Aorta (tissue), 5 donors: Measurements from ENCODE around the gene SPART. TPM values are rescaled to one million over a fixed set of nuclear protein-coding genes. Genes with fewer than 3 reads are reported as not detected.

Experiments
- ATAC-seq: fragments of 200-7000 bp; cut with Tn5 transposase; one replicate; pipeline ENCODE4 v1.9.1; 2022; ENCODE audit warnings: moderate library complexity; ENCODE audit not compliant: low FRiP score
- DNase-seq, 2 donors: peaks; one replicate each; pipeline ENCODE4 v3.0.0-alpha.2; 2020
- H3K27ac ChIP-seq, 2 donors: one replicate each; pipeline ENCODE4 v1.5.1; 2013; ENCODE audit warnings: low read length in 2 of 2, mild to moderate bottlenecking in 2 of 2, moderate library complexity in 2 of 2, control low read depth in 1 of 2, inconsistent platforms in 1 of 2, low read depth in 1 of 2
- H3K27me3 ChIP-seq, 2 donors: one replicate each; pipeline ENCODE4 v1.6.1; 2013; ENCODE audit warnings: control low read depth in 1 of 2, low read length in 1 of 2, mild to moderate bottlenecking in 1 of 2, moderate library complexity in 1 of 2; ENCODE audit not compliant: insufficient read depth in 2 of 2, control insufficient read depth in 1 of 2
- H3K36me3 ChIP-seq, 2 donors: one replicate each; pipeline ENCODE4 v1.6.1; 2013; ENCODE audit warnings: control low read depth in 1 of 2, low read length in 1 of 2, mild to moderate bottlenecking in 1 of 2; ENCODE audit not compliant: insufficient read depth in 2 of 2, control insufficient read depth in 1 of 2
- H3K4me1 ChIP-seq, 2 donors: one replicate each; pipeline ENCODE4 v1.6.1; 2013; ENCODE audit warnings: low read length in 2 of 2, control low read depth in 1 of 2, mild to moderate bottlenecking in 1 of 2, moderate library complexity in 1 of 2; ENCODE audit not compliant: insufficient read depth in 2 of 2, control insufficient read depth in 1 of 2
- H3K4me3 ChIP-seq, 2 donors: one replicate each; pipeline ENCODE4 v1.5.1; 2013; ENCODE audit warnings: low read length in 2 of 2, control low read depth in 1 of 2, mild to moderate bottlenecking in 1 of 2
- H3K9me3 ChIP-seq: one replicate; pipeline ENCODE4 v1.6.1; 2013; ENCODE audit warnings: mild to moderate bottlenecking, low read length; ENCODE audit not compliant: control insufficient read depth
- WGBS, 2 donors: extraction: QIAGEN DNeasy Blood & Tissue Kit; methylation state at CpG; one replicate each; pipeline ENCODE4 v1.1.7; 2013; 5-methylcytosine and 5-hydroxymethylcytosine counted together
- intact Hi-C, 2 donors: fragments of 100-400 bp; cut with DNase I; formaldehyde crosslinking; loops; one replicate each; pipeline versions ENCODE4 v1.14.2 to v1.15.0; 2022
- polyA plus RNA-seq, 2 donors: library from polyadenylated mRNA; stranded (reverse); fragments of 200-250 nt; gene quantifications; one replicate each; pipeline ENCODE4 v1.2.3, GENCODE V29; 2013
- total RNA-seq, 2 donors: library from RNA; stranded (reverse); fragmentation: NEBNext Ultra II Directional; extraction: Animal tissue kit (Norgen Biotek cat#: 25700); gene quantifications; one replicate each; pipeline ENCODE4 v1.2.1, GENCODE V29; 2021
- donor health status: healthy with polysubstance abuse.
- donor health status: Bipolar disorder and iron deficiency.
- donor health status: DM: no; HTN: no; CAD: no.
- donor health status: DM: no; HTN: no; CAD: no.
- donor health status: DM: yes; HTN: yes; CAD: no.

The SPART gene
- total and polyA plus RNA-seq, 4 donors = 46.6 to 74.7 (median 61.7) TPM

DNA sequence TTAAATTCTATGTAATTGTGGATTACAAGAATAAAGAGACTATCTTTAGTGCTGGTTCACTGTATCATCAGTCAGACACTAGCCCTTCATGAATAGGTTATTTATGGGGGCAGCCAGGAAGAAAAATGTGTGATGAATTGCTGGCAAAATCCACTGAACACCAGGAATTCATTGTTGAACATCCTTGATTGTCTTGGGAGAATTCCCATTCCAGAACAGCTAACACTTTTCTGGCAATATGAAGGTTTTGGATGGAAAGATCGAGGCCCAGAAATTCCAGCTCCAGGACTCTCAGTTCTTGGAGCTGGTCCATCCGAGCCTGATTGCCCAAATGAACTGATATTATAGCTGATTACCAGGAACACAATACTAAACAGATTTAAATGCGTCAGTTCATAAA, 11.5 kb upstream of the SPART start:
- Histone ChIP-seq H3K9me3 (no peaks in the 10 kb centered on the region), H3K4me3 (no peak overlapping the region), H3K27ac (no peak overlapping the region), H3K36me3 (no peaks in the 10 kb centered on the region), H3K4me1 (peaks cover 2 to 4% of the 10 kb centered on the region in 2 donors), H3K27me3 (no peaks in the 10 kb centered on the region)
- intact Hi-C loops = no loop called here
- DNase-seq (no peak), ATAC-seq (peak; percentile 46)
- 3 to 7% methylated on average over 3 of the region's 3 CpGs for WGBS, 2 donors

DNA sequence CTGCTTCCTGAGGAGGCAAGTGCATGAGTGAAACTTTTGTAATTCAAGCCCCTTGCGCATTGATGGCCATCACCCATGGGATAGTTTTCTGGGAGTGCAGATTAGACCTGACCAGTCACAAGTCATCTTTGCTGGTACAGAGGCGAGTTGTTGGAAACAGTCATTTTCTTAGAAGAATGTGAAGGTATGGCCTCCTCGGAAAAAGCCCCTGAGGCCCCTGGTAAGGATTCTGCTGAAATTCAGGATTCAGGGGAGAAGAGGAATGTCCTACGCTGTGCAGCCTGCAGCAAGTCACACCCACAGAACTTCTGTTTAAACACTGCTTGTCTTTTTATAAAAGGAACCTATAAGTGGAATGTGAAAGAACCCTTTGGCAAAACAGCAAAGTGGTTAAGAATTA, 11.0 kb upstream of the SPART start:
- intact Hi-C loops = no loop called here
- Histone ChIP-seq H3K4me1 (peaks cover 2 to 4% of the 10 kb centered on the region in 2 donors), H3K27ac (no peak overlapping the region), H3K36me3 (no peaks in the 10 kb centered on the region), H3K4me3 (no peak overlapping the region), H3K27me3 (no peaks in the 10 kb centered on the region), H3K9me3 (no peaks in the 10 kb centered on the region)
- 61 to 67% methylated on average over 4 of the region's 4 CpGs for WGBS, 2 donors
- no peak for DNase-seq
- no peak for ATAC-seq

DNA sequence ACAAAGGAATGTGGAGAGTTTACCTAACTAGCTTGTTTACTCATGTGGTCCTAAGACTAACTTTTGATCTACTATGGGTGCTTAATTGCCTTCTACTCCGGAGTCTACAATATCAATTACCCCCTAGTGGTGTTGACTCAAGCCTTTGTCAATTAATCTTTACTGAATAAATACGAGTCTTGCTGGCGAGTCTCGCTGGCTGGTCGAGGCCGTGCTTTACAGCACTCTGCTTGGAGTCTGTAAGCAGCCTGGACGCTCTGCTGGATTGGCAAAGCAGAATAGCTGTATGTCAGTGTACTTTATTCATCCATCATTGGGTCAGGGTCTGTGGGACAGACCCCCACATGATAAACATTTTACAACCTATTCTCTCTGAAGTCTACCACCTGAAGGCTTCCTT, 9.9 kb upstream of the SPART start:
- ATAC-seq = no peak
- peaks cover 2 to 4% of the 10 kb centered on the region in 2 donors for H3K4me1 ChIP-seq
- DNase-seq = no peak
- WGBS, 2 donors = 75 to 77% methylated on average over 7 of the region's 7 CpGs
- H3K36me3 ChIP-seq = no peaks in the 10 kb centered on the region
- no peak overlapping the region for H3K4me3 ChIP-seq
- no peaks in the 10 kb centered on the region for H3K27me3 ChIP-seq
- H3K27ac ChIP-seq = no peak overlapping the region
- H3K9me3 ChIP-seq = no peaks in the 10 kb centered on the region
- intact Hi-C loops = no loop called here

DNA sequence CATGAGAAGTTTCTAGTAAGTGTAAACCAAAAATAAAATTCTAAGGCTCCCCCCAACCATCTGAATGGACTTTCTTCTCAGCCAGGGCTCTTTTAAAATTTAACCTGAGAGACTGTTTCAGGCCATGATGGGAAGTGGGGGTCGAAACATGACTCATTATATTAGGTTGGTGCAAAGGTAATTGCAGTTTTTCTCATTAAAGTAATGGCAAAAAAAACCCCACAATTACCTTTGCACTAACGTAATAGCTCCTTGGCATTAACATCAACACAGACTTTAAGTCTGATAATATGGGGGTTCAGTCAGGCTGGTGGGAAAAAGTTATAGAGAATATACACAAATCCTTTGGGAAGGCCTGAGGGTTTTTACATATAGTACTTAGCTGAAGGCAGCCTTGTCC, 9.4 kb upstream of the SPART start:
- peaks cover 2 to 4% of the 10 kb centered on the region in 2 donors for H3K4me1 ChIP-seq
- DNase-seq (no peak), ATAC-seq (no peak)
- intact Hi-C loops = no loop called here
- WGBS, 2 donors = 91 to 92% methylated on average over 2 of the region's 2 CpGs
- H3K36me3 ChIP-seq = no peaks in the 10 kb centered on the region
- H3K27ac ChIP-seq = no peak overlapping the region
- no peaks in the 10 kb centered on the region for H3K9me3 ChIP-seq
- no peak overlapping the region for H3K4me3 ChIP-seq
- no peaks in the 10 kb centered on the region for H3K27me3 ChIP-seq

DNA sequence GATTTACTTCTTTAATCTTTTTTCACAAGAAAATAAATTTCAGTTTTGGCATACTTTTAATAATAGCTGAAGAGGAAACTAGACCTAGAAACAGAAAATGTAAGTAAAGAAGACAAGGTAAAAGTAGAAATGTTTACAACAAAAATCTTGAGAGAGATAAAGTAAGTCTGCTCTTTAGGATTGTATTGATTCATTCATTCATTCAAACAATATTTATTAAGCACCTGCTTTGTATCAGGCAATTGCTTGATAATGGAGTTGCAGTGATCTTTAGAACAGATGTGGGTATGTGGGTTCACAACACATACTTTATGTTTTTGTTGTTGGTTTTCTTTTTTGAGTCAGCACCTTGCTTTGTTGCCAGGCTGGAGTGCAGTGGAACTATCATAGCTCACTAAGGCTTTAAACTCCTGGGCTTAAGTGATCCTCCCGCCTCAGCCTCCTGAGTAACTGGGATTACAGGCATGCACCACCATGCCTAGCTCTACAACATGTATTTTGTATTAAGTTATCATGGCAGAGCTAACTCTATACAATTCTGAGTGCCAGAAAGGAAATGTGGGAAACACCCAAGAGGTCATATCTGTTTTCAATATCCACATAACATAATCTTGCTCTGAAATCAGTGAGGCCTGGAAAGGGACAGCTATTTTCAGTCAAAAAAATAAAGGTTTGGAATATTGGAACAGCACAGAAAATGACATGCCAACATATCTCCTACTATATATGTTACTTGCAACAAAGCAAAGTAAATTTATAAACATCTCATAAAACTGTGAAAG, 8.8 kb upstream of the SPART start:
- 95 to 100% methylated on average over 1 of the region's 1 CpG for WGBS, 2 donors

DNA sequence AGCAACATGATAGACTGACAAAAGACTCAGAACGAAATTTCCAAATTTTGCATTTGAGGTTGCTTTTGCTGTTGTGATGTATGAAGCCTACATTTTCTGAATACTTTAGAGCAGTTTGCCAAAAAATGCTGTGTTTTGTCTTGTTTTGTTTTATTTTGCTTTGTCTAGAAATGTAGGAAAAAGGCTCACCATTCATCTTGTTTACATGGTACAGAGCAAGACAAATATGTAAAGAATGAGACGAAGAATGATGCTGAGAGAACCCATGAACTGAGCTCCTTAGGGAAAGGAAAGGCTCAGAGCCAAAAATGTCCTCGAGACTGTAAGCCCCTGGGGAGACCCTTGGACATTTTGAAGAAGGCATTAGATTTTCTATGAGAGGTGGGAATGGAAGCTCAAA, 6.8 kb upstream of the SPART start:
- Histone ChIP-seq H3K36me3 (no peaks in the 10 kb centered on the region), H3K9me3 (no peaks in the 10 kb centered on the region), H3K27me3 (no peaks in the 10 kb centered on the region), H3K27ac (no peak overlapping the region), H3K4me3 (no peak overlapping the region), H3K4me1 (peaks cover 2 to 4% of the 10 kb centered on the region in 2 donors)
- 25 to 29% methylated on average over 3 of the region's 3 CpGs for WGBS, 2 donors
- DNase-seq (no peak), ATAC-seq (no peak)
- intact Hi-C loops = no loop called here

More for the DNA sequence above, 8.8 kb upstream of the SPART start:
- Histone ChIP-seq H3K4me3 (no peak overlapping the region), H3K36me3 (no peaks in the 10 kb centered on the region), H3K27ac (no peak overlapping the region), H3K9me3 (no peaks in the 10 kb centered on the region), H3K27me3 (no peaks in the 10 kb centered on the region), H3K4me1 (peaks cover 2 to 4% of the 10 kb centered on the region in 2 donors)
- DNase-seq = no peak
- intact Hi-C loops = no loop called here
- no peak for ATAC-seq

DNA sequence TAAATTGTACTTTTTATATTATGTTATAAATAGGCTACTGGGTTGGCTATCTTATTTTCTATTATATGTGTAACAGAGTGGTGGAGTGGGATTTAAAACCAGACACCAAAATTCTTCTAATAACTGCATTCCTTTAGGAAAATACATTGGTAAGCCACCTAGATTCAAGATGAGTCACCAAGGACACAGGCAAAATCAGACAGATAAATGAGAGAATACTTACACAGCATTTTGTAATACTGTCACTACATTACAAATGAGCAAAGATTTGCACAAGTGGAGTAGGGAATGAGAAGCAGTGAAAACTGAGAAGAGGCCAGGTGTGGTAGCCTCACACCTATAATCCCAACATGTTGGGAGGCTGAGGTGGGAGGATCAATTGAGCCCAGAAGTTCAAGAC, 6.2 kb upstream of the SPART start:
- Histone ChIP-seq H3K4me1 (peaks cover 0 to 4% of the 10 kb centered on the region in 2 donors), H3K27ac (no peak overlapping the region), H3K36me3 (no peaks in the 10 kb centered on the region), H3K27me3 (no peaks in the 10 kb centered on the region), H3K9me3 (no peaks in the 10 kb centered on the region), H3K4me3 (no peak overlapping the region)
- intact Hi-C loops = no loop called here
- ATAC-seq = no peak
- no peak for DNase-seq

DNA sequence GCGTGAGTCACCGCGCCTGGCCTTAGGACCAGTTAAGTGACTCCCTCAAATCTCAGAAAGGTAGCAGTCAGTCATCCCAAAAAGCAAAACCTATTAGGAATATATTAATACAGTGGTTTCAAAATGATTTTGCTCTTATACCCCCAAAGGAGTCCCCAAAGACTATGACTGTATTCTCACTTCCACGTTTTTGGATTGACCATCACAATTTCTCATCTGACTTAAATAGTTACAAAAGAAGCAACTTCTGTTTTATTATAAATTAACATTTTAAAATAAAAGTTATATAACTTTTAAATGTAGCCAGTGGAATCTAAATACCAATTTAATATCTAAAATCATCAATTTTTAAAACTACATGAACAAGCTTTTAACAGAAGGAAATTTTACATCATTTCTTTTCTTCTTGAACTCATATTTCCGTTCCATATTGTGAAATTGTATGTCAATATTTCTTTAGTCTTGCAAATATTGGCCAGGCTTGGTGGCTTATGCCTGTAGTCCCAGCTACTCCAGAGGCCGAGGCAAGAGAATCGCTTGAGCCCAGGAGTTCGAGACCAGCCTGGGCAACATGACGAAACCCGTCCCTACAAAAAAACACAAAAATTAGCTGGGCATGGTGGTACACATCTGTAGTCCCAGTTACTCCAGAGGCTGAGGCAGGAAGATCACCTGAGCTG, 1.5 kb upstream of the SPART start:
- Histone ChIP-seq H3K4me3 (no peak overlapping the region), H3K27me3 (no peaks in the 10 kb centered on the region), H3K4me1 (no peaks in the 10 kb centered on the region), H3K9me3 (no peaks in the 10 kb centered on the region), H3K27ac (no peak overlapping the region), H3K36me3 (no peaks in the 10 kb centered on the region)
- intact Hi-C loops = loop anchor here in 1 of 2 donors (5.0 kb wide), 1 partner anchor 370 kb away; no protein-coding TSS in a partner anchor
- WGBS, 2 donors = 88 to 90% methylated on average over 10 of the region's 10 CpGs
- no peak for ATAC-seq
- no peak for DNase-seq
